Right lobe of liver (tissue), 4 donors: Measurements from ENCODE around the gene PSMG2.

Experiments
- CTCF ChIP-seq, 4 donors: fragments of 200-600 bp in 3 of 4; fragments of 450-650 bp in 1 of 4; IDR thresholded peaks; one replicate each; pipeline versions ENCODE4 v1.5.1 to v1.8.0; 2016 to 2022; ENCODE audit warnings: antibody characterized with exemption in 4 of 4, mild to moderate bottlenecking in 2 of 4
- POLR2A ChIP-seq: fragments of 450-650 bp; IDR thresholded peaks from one replicate; pipeline ENCODE4 v1.6.1; 2017; ENCODE audit warnings: antibody characterized with exemption, mild to moderate bottlenecking
- donor health status: DM: no; HTN: no; CAD: no.
- donor health status: DM: no; HTN: no; CAD: no.
- donor health status: DM: no; HTN: yes; CAD: no.

DNA sequence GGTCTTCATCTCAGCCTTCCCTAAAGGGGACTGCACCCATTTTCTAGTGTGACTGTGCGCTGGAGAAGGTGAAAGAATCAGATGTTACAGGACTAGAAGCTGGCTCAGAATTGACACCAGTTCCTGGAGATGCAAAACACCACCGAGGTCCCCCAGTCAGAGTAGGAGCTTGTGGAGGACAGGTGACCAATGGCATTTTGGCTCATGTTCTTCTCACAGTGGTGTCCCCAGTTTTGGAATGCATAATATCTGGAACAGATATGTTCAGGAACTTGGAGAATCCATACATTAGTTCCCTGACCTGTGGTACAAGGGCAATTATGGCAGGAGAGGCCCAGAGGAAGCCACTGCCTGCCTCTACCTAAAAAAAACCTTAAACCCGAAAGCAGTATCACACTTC, 66.3 kb downstream of the PSMG2 start:
- TF ChIP-seq CTCF (IDR thresholded peaks at IDR 0.05) = no peak
- no peak for TF ChIP-seq POLR2A
